ENCODE measurements around the gene FOXD1.

GRCh38 chr5:73433982-73434342, 14.6 kb downstream of the FOXD1 start:
- no peak for TF ChIP-seq CTCF (conservative IDR thresholded peaks at IDR 0.05; ENCODE audit: low read depth, low read length)
- TF ChIP-seq EZH2 (IDR thresholded peaks at IDR 0.05; ENCODE audit: borderline replicate concordance, low read depth, low read length, poor library complexity, severe bottlenecking): no peak

Measured in A673 (cell line).